GM18951 (cell line): Measurements from ENCODE around the gene USO1.
"Not testable (repeated sequence)": the region's sequence is repeated elsewhere in the genome, so short reads cannot be mapped to it uniquely, and the experiment has no call there.

Source experiments
- POLR2A ChIP-seq: IDR thresholded peaks from 4 replicates; pipeline ENCODE4 v1.6.1; 2011; ENCODE audit warnings: mild to moderate bottlenecking; ENCODE audit not compliant: insufficient read length, insufficient read depth; ENCODE audit errors: extremely low read depth
- in situ Hi-C: fragments of 300-500 bp; cut with MboI; formaldehyde crosslinking; loops from one replicate; pipeline ENCODE4 v1.12.0; 2022; ENCODE audit warnings: low sequenced_read_pairs, mixed read lengths, inconsistent platforms; ENCODE audit not compliant: unreplicated experiment

The USO1 gene

DNA sequence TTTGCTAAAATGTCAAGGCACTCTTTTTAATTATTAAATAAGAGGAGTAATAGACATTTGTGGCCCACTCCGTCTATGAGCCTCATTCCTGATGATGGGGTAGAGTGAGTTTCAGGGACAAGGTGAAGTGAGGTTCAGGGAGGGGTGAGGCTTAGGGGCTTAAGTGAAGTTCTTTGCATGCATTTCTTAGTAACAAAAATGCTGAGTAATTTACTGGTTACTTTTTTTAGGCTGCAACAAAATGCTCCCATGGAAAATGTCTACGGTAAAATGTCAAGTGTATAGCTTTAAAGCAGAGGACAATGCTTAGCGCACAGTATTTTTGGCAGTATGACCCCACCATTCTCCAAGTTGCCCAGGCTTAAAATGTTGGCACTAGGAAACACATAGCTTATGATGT is 2.0 kb upstream of the USO1 start:
- no peak for TF ChIP-seq POLR2A
- in situ Hi-C loops, result no loop called here

DNA sequence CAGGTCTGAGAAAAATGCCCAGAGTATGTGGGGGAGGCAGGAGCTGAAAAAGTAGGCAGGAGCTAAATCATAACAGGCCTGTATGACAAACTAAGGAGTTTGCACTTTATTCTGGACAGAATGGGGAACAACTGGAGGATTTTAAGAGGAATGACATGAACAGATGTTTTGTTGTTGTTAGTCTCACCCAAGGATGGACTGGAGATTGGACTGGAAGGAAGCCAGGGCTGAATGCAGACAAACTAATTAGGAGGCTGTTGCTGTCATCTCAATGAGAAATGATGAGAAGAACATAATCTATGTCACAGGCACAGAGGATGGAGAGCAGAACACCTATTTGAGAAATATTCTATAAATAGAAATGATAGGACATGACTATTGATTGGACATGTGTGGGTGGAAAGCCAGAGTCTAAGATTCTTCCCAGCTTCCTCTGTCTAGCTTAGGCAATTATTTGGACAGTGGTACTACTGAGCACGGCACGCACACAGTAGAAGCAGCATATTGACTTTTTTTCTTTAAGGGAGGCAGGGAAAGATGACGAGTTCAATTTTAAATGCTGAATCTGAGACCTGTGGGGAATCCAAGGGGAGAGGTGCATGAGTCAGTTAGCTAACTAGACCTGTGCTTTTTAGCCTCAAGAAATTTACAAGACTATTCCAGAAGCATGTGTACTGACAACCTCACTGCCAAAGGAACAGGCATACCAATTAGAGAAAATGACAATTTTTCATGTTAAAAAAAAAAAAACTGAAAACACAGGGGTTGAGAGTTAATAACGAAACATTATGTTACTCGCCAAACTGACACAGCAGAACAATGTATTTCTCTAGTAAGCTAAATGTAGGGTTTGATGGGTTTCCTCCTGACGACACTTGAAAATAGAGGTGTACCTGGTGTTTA is 963 bp upstream of the USO1 start:
- in situ Hi-C loops, result no loop called here
- TF ChIP-seq POLR2A, result no peak

DNA sequence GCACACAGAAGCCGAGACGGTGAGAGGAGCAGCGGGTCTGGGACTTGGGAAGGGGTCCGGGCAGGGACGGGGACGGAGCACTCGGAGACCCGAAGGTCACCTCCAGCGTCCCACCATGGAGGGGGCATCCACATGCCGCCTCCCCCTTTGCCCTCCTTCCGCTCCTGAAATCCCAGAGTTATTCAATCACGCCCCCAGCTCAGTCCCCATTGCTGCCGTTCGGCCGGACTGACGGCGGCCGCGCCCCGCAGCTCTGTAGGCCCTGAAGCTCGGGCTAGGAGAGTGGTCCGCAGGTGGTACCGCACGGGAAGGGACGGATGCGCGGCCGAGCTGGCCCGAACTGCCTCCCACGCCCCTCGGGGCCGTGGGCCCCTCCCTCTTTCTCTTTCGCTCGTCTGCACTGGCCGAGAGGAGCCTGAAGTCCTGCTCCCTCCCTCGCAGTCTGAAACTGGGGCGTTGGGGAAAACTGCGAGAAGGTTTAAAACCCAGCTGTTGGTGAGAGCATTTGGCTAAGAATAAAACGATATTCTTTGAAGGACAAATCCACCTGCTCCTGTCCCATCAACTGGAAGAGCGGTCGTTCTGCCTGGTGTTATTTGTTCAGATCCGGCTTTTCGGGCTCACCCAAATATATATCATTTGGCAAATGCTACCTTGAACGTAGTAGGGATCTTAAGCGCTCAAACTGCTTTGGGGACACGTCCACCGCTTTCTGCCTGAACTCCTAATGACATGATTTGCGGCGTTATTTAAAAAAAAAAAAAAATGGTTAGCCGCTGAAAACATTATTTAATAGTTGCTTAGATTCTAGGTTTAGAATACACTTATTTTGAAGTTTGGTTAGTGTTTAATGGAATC is 719 bp downstream of the USO1 start:
- in situ Hi-C loops, result no loop called here

DNA sequence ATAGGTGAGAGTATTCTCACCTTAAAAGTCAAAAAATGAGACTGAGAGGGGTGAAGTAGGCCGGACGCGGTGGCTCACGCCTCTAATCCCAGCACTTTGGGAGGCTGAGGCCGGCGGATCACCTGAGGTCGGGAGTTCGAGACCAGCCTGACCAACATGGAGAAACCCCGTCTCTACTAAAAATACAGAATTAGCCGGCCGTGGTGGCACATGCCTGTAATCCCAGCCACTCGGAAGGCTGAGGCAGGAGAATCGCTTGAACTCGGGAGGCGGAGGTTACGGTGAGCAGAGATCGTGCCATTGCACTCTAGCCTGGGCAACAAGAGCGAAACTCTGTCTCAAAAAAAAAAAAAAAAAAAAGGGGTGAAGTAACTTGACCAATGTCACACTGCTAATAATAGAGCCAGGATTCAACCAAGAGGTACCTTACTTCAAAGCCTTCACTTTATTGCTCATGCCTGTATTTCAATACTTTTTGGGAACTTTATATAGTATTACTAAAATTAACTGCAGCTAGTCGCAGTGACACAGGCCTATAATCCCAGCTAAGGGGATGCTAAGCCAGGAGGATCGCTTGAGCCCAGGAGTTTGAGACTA is 1.7 kb downstream of the USO1 start:
- in situ Hi-C loops, result not testable (repeated sequence)

More for the DNA sequence above, 719 bp downstream of the USO1 start:
- TF ChIP-seq POLR2A, result no peak

DNA sequence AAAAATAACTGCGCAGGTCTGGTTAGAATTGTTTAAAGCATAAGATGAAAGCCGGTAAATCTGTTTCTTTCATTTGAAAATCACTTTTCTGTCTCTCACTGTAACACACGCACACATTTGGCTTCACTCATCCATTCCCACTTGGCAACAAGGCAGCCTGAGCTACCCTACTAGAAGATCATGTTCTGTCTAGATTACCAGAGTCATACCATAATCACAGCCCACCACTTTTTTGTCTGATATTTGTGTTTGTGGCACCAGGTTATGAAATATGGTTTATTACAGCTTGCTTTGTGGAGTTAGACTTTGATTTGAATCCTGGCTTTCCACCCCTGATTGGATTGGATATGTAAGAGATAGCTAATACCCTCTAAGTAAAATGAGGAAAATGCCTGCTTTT is 2.2 kb downstream of the USO1 start:
- TF ChIP-seq POLR2A, result no peak
- in situ Hi-C loops, result no loop called here

DNA sequence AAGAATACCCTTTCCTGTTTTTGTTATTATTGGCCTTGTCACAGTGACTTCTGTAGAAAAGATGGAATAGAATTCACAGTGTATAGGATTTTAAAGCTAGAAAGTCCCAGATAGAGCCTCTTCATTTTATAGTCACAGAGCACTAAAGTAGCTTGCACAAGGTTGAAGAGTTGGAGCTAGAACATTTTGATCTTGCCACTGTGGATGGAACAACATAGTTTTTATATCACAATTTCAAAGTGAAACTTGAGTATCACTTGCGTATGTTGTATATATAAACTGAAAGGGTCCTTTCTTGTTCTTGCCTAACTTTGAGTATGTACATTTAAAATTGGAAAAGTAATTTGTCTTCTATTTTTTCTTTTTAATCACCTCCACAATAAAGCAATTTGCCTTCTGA is 2.7 kb downstream of the USO1 start:
- no peak for TF ChIP-seq POLR2A
- in situ Hi-C loops, result no loop called here

DNA sequence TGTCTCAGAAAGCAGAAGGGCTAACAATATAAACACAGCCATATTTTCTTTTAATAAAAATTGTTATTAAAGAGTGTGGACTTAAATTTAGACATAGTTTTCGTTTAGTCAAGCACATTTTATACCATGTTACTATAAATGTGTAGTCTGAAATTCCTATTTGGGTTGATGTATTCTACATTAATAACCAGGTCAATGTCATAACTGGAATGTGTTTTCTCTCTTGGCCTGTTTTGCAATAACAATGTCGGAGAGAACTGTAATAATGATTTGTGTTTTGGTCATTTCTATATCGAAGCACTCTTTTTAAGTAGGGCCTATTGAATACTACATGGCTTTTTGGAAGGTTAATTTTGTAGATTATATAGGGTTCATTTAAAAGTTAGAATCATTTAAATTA is 5.5 kb downstream of the USO1 start:
- no peak for TF ChIP-seq POLR2A
- in situ Hi-C loops, result no loop called here

DNA sequence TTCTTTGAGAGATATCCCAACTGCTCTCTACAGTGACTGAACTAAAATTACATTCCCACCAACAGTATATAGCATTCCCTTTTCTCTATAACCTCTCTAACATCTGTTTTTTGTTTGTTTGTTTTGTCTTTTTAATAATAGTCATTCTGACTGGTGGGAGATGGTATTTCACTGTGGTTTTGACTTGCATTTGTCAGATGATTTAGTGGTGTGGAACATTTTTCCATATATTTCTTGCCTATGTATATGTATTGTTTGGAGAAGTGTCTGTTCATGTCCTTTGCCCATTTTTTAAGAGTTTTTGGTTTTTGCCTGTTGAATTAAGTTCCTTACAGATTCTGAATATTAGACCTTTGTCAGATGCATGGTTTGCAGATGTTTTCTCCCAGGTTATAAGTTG is 9.0 kb downstream of the USO1 start:
- TF ChIP-seq POLR2A, result no peak

DNA sequence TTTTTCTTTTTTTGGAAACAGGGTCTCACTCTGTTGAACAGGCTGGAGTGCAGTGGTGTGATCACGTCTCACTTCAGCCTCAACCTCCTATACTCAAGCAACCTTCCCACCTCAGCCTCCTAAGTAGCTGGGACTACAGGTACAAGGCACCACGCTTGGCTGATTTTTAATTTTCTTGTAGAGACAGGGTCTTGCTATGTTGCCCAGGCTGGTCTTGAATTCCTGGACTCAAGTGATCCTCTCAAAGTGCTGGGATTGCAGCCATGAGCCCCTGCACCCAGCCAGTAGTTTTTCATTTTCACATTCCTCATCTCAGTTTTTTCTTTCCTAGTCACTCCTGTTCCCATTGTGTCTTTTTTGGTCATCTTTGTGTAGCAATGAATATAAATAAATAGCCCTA is 11.1 kb downstream of the USO1 start:
- no peak for TF ChIP-seq POLR2A
- in situ Hi-C loops, result no loop called here

More for the DNA sequence above, 9.0 kb downstream of the USO1 start:
- in situ Hi-C loops, result no loop called here

DNA sequence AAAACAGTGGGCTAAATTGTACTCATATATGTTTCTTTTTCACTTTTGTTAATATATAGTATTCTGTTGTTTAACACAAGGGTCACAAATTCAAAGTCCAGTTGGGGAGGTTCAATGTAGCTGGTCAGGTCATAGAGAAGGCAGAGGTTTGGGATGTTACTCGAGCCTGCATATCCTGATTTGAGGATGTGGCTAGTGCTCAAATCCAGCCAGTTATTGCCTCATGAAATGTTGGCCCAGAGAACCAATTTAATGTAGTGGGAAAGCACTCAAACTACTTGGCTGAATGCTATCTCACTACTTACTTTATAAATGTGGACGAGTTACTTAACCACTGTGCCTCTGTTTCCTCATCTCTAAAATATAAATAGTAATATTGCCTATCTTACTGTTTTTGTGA is 12.5 kb downstream of the USO1 start:
- in situ Hi-C loops, result no loop called here
- no peak for TF ChIP-seq POLR2A

DNA sequence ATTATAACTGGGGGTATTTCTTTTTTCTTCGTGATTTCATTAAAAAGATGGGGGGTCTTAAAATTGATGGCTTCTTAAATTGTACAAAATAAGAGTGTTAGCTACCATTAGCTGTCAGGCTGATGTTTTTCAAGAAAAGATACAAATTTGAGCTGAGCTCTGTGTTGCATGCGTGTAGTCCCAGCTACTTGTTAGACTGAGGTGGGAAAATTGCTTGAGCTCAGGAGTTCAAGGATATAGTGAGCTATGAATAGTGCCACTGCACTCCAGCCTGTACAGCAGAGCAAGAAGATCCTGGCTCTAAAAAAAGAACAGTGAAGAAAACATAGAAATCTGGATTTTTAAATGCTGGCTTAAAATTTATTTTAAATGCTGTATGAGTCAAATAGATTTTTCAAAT is 13.0 kb downstream of the USO1 start:
- TF ChIP-seq POLR2A, result no peak
- in situ Hi-C loops, result no loop called here

DNA sequence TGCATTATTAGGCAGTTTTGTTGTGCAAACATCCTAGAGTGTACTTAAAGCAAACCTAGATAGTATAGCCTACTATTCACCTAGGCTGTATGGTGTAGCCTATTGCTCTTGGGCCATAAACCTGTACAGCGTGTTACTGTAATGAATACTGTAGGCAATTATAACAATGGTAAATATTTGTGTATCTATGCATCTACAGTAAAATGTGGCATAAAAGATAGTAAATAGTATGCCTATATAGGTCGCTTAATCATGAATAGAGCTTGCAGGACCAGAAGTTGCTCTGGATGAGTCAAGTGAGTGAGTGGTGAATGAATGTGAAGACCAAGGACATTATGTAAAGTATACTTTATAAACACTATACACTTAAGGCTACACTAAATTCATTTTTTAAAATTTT is 16.6 kb downstream of the USO1 start:
- in situ Hi-C loops, result no loop called here
- TF ChIP-seq POLR2A, result no peak

DNA sequence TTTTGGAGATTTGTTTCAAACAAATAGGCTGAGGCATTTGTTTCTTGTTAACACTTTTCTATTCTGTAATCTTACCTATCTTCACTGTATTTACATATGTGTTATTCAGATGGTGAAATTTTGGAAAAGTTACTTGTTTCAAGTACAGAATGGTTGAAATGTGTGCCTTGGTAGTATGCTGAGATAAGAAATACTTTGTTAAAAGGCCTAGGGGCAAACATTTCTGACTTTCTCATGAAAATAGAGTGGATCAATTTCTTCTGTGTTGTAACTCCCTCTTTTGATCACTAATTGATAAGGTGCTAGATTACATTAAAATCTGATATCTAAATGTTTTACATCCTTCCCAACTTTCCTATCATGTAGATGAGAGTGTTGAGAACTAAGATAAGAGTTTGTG is 18.1 kb downstream of the USO1 start:
- TF ChIP-seq POLR2A, result no peak
- in situ Hi-C loops, result no loop called here

DNA sequence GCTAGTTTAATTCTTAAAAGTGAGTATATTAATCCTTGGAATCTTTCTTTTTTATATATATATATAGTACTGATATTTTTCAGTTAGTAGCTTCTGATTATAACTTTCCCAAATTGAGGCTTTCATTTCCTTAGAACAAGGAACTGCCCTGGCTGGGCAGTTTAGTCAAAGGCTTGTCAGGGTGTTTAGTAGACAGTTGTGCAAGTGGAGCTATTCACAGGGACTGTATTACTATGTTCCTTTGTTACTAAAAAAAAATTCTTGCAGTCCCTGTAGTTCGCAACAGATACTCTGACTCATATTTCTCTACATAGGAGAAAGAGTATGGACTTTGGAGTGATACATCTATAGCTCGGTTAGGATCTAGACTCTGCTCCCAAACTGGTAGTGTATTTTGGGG is 20.8 kb downstream of the USO1 start:
- no peak for TF ChIP-seq POLR2A
- in situ Hi-C loops, result no loop called here

DNA sequence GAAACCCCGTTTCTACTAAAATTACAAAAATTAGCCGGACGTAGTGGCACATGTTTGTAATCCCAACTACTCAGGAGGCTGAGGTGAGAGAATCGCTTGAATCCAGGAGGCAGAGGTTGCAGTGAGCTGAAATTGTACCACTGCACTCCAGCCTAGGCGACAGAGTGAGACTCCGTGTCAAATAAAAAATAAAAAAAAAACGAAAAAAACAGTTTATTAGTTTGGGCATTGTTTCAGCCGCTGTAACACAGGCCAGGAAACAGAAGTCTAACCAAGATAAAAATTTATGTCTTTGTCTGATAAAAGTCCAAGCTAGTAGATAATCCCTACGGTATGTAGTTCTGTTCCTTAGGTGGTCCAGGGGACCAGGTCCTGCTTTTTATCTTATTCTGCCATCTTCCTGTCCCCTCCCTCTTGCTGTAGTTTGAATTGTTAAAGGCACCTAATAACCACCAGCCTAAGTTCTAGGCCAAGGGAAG is 21.4 kb downstream of the USO1 start:
- TF ChIP-seq POLR2A, result no peak
- in situ Hi-C loops, result no loop called here
